Activated CD4-positive, alpha-beta T cell treated with anti-CD3 and anti-CD28 coated beads for 1 hour (primary cell): ENCODE results near the gene TSPAN18.

Experiments
- DNase-seq: peaks from one replicate; pipeline ENCODE4 v3.0.0-alpha.2; 2020

TSPAN18 gene

DNA sequence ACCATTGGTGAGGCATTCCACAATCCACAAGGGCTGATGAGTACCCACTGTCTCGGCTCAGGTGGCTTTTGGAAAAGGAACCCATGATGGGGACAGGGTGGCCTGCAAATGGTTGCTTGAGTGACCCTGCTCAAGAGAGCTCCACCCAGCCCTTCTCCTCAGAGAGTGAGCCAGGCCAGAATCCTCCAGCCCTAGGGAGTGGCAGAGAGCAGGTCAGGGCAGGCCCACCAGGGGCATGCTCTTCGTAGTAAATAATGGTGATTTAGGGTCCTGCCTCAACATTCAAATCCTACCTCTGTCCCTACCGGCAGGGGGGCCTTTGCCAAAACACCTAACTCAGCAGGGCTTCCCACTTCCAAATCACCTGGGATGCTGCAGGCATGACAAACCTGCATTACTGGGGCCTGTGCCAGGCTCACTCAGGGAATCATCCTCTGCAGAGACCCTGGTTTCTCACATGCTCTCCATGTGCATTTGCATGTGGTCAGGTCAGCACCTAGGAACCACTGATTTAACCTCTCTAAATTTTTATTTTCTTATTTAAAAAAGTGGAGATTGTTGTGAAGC lies 241.3 kb downstream of the TSPAN18 start:
- no peak for DNase-seq

DNA sequence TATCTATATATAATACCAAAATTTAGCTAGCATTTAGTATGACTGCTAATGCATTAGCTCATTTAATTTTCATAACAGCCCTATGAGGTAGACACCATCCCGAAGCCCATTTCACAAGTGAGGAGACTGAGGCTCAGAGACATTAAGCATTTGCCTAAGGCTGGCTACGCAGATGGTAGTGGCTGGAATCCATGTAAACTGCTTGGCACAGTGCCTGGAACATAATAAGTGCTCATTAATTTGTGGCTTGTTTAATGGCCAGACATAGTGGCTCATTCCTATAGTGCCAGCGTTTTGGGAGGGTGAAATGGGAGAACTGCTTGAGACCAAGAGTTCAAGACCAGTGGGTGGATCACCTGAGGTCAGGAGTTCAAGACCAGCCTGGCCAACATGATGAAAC lies 241.7 kb downstream of the TSPAN18 start:
- DNase-seq = no peak

DNA sequence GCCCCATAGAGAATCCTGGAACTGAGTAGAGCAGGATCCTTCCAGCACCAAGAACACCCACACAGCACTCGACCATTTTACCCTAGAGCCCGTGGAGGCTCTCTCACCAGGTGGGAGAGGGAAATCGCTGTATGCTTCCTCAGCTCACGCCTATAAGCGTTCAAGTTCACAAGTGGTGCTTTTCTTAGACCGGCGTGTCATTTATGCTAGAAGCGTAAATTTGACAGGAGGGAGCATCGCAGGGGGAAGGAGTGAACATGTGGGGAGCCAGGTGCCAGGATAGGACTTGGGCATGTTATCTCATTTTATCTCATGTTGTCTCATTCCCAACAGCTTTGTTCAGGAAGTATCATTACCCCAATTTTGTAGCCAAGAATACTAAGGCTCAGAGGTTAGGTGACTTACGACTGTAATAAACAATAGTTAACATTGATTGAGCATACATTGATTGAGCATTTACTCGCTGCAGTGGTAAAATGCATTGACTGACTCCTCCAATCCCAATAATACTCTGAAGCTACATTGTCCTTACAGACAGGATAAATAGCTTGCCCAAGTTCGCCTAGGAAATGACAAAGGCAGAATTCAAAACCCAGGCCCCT lies 243.0 kb downstream of the TSPAN18 start:
- DNase-seq = no peak

DNA sequence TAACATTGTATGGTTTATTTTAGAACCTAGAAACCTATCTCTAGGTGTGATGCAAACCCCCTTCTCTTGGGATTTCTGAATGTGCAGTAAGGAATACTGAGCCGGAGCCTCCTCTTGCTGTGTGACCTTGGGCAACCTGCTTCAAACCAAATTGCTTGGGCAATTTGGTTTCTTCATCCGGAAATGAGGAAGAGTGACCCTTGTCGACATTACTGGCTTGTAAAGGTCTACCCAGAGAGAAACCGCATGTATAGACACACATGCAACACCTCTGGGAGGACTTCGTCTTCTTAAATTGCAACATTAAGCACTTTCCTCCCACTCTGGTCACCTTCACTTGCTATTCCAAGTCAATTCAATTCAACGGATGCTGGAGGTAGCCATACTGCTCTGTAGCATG lies 243.5 kb downstream of the TSPAN18 start:
- DNase-seq = no peak

DNA sequence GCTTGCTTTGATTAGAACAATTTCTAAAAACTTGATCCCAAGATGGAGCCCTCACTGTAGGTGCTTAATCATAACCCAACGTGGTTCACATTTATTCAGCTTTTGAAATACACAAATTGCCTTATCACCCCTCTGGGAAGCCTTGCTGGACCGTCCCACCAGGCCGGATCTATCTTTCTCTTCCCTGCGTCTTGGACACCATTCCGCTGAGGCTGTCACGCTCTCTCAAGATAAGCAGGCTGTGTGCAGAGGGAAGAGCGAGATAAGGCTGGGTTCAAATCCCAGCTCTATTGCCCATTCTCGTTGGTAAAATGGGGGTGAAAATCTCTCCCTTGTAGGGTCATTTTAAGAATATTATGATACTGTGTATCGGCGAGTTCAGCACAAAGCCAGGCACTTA lies 244.4 kb downstream of the TSPAN18 start:
- no peak for DNase-seq

DNA sequence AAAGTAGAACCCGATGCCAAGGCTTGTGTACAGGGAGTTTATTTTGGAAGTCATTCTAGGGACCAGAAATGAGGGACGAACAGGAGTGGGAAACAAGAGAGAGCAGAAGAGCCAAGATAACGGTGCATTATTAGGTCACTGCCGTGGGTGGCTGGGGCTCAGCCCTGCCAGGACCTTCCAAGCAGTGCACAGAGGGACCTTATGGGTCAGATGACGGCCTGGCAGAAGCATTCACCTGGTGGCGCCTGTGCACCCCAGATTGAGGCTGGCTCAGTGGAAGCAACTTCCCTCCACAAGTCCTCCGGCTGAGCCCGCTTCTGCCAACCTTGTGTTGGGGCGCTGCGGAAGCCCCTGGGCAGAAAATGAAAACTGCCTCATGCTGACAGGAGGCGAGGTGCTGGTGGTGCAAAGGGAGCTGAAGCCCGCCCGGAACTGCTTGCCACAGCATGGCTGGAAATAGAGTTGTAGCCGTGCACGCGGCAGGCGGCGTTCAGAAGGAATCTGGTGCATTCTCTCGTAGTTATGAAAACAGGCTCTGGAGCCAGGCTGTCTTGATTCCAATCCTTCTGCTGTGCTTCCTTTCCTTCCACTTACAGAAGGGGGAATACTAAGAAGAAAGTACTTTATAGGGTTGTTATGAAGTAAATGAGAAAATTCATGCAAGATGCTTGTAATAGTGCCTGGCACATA lies 246.1 kb downstream of the TSPAN18 start:
- DNase-seq = no peak

DNA sequence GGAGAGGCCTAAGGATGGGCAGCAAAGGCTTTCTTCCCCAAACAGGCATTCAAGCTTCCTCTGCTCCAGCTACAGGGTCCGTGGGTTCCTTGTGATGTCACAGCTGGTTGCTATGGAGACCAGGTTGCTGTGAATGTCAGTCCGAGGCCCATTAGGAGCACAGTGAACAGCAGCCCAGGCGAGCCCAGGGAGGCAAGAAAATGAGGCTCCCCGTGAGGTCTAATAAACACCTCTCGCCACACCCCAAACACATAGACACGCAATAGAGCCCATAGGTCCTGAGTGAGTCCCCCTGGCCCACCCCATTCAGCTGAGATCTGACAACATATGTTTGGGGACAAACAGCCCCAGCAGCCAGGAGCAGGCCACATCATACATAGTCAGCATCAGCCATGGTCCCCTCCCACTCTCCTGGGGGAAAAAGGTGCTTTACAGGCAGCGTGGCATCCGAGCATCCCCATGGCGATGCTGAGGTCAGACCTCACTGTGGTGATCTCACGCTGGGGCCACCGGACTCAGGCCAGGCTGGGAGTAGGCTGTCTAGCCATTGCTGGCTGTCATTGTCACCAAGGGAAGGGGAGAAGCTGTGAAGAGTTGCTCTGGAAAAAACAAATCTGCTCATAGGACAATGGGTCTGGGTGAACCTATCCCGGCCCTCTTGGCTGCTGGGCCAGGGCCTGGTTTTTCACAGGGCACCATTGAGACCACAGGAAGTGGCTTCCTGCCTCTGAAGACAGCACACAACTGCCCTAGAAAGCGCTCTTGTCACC lies 247.1 kb downstream of the TSPAN18 start:
- no peak for DNase-seq

DNA sequence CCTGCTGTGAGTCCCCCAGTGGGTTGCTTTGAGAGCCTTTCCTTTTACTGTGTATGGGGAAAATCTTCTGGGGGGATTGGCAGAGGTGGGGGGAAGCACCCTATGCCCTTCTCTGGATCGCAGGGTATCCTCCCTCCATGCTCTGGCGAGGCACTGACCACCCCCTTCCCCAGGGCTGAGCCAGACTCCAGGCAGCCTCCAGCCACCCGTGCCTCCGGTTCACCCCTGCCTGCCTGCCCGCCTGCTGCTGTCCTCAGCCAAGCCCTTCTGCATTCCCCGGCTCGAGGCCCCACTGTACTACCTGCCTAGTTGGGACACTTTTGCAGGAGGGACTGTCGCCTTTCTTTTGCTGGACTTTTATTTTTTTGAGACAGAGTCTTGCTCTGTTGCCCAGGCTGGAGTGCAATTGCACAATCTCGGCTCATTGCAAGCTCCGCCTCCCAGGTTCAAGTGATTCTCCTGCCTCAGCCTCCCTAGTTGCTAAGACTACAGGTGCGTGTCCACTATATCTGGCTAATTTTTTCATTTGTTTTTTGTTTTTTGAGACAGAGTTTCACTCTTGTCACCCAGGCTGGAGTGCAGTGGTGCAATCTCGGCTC lies 247.7 kb downstream of the TSPAN18 start:
- DNase-seq = no peak

DNA sequence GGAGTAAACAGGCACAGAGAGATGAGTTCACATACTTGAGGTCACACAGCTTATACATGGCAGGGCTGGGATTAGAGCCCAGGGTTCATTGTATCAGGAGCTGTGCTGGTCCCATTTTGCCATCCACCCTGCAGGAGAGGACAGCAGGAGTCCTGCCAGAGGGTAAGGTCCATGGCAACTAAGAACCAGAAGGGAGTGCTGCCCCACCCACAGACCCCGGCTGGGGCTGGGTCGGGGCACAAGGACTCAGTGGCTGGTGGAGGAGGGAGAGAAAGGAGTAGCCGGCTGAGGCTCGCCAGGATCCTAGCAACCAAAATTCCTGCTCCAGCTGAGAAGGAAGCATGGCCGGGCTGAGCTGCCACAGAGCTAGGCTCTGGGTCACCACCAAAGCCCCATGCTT lies 249.8 kb downstream of the TSPAN18 start:
- DNase-seq = no peak

DNA sequence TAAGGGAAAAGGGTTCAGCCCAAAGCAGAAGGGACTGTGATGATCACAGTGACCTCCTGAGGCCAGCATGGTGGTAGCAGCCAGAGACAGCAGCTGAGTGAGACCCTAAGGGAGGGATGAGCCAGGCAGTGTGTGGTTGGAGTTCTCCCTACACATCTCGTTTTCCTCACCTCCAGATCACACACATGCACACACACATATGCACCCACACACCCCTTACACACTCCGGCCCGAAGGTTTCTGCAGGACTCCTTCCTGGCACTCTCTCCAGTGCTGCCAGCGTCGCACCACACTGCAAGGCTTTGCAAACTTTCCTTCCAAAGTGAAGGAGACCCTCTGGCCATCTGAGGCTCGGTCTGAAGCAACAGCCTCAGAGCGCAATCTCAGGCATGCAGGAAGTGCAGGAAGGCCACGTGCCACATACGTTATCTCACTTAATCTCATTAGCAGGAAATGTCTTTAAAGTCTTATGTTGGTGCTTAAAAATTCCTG lies 250.8 kb downstream of the TSPAN18 start:
- no peak for DNase-seq

DNA sequence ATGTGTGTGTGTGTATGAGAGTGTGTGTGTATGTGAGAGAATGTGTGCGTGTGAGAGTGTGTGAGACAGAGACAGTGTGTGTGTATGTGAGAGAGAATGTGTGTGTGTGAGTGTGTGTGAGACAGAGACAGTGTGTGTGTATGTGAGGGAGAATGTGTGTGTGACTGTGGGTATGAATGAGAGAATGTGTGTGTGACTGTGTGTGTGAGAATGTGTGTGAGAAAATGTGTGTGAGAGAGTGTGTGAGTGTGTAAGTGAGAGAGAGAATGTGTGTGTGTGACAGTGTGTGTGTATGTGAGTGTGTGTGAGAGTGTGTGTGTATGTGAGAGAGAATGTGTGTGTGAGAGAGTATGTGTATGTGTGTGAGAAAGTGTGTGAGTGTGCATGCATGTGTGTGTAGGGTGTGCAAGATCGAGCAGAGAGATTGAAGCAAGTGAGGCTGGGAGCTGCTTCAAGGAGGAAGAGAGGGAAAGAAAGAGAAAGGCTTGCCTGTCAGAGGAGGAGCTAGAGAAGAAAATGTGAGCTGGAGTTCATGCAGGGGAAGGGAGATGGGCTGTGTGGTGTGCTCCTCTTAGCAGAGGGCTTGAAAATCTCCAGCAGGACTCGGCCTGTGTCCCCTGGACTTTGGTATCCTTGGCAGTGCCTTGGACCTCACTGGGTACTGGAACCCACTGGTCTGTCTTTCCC lies 251.7 kb downstream of the TSPAN18 start:
- no peak for DNase-seq

DNA sequence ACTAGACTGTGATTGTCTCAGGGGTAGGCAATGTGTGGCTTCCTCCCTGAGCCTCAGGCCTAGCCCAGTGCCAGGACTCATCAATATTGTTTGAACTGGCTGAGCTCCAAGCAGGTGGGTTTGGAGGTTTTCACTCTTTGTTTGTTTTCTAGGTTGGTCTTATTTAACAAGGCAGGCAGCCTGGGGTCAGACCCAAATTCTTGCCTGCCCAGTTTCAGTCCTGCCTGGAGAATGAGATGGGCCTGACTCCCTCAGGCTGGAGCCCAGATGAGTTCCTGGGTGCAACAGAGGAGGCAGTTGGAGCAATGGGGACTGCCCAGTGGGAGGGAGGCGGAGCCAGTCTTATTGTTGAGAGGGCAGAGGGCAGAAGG lies 252.2 kb downstream of the TSPAN18 start:
- no peak for DNase-seq

DNA sequence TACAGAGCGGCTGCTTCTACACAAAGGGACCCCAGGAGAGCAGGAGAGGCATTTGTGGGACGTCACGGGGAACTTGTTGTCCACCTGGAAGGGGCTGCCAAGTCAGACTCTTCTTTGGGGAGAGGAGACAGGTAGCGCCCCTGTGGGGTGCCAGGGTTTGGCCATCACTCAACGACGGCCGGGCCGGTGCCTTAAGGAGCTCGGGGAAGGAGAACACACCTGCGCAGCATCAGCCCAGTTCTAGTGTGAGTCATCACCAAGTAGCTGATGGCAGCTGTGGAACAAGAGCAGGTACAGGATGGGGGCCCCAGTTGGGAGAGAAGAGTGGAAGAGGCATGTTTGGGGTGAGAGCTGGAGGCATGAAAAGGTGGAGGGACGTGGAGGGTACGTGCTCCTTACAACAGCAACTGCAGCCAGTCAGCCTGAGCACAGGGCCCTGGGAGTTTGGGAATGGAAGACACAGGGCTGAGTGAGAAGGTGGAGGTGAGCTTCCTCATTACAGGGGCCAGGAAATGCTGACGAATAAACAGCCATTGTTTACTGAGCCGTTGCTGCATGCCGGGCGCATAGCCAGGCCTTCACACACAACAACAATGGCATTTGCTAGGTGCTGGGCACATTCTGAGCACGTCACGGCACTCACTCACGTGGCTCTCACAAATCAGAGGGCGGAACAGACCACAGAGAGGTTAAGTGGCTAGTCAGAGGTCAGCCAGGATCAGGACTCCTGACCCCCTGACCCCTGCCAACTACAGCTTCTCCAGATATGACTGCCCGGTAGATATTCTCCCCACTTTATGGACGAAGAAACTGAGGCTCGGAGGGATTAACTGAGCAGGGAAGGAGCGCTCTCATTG lies 253.0 kb downstream of the TSPAN18 start:
- DNase-seq = no peak

DNA sequence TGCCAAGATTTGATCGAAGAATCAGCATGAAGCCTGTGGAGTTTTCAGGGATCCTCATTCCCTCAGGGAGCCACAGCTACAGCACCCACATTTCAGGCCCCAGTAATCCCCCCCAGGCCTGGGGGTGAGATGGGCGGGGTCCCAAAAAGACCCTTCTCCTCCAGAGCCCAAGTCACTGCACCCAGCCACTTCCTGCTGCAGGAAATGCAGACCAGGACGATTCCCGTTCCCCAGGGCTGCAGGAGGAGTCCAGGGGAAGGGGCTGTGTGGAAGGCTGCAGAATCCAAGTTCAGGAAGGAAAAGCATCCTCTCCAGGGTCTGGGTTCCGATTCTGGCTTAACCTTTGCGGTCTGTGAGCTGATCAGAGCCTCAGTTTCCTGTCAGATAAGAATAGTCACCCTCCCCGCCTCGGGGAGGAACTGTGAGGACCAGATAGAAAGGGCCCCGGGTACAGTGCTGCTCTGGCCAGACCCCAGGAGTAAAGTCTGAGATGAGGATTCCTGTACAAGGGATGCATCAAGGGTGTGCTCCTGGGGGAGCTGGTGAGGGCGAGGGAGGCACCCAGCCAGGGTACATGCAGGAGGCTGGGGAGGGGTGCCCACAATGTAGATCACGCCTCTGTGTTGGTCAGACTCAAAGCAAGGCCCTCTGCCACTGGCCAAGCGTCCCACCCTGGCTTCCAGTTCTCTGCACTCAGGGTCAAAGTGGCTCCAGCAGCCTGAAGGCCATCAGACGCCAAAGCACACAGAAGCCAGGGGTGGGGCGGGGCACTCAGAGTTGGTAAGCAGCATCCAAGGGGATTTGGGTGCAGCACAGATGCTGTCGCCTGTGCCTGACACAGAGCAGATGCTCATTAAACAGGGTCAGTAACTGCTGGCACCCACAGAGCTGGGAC lies 254.0 kb downstream of the TSPAN18 start:
- DNase-seq = no peak
